DOHH2 (cell line): ENCODE data around the gene RPS17.
"Not testable (repeated sequence)": the region's sequence is repeated elsewhere in the genome, so short reads cannot be mapped to it uniquely, and the experiment has no call there.

Source experiments
- EZH2phosphoT487 ChIP-seq: fragments of 200-600 bp; sonication (generic); IDR thresholded peaks from 2 replicates; pipeline ENCODE4 v1.6.1; 2017; ENCODE audit warnings: borderline replicate concordance, mild to moderate bottlenecking, antibody characterized with exemption, low read length, moderate library complexity, mixed read lengths
- TF ChIP-seq, protein P1 (sequence below): fragments of 200-600 bp; sonication (generic); IDR thresholded peaks from one replicate; pipeline ENCODE4 v1.5.1; 2014; ENCODE audit warnings: antibody characterized with exemption, mild to moderate bottlenecking, low read depth, low read length; ENCODE audit not compliant: poor library complexity, severe bottlenecking

- TF ChIP-seq, protein P1, sequence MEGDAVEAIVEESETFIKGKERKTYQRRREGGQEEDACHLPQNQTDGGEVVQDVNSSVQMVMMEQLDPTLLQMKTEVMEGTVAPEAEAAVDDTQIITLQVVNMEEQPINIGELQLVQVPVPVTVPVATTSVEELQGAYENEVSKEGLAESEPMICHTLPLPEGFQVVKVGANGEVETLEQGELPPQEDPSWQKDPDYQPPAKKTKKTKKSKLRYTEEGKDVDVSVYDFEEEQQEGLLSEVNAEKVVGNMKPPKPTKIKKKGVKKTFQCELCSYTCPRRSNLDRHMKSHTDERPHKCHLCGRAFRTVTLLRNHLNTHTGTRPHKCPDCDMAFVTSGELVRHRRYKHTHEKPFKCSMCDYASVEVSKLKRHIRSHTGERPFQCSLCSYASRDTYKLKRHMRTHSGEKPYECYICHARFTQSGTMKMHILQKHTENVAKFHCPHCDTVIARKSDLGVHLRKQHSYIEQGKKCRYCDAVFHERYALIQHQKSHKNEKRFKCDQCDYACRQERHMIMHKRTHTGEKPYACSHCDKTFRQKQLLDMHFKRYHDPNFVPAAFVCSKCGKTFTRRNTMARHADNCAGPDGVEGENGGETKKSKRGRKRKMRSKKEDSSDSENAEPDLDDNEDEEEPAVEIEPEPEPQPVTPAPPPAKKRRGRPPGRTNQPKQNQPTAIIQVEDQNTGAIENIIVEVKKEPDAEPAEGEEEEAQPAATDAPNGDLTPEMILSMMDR: not testable (repeated sequence)
- not testable (repeated sequence) for TF ChIP-seq EZH2phosphoT487
Observed at GRCh38 chr15:82507693-82508092, 32.6 kb downstream of the RPS17 start.
